ENCODE measurements around the gene KRT10.
"Not testable (repeated sequence)": the region's sequence is repeated elsewhere in the genome, so short reads cannot be mapped to it uniquely, and the experiment has no call there.

Gene KRT10

DNA sequence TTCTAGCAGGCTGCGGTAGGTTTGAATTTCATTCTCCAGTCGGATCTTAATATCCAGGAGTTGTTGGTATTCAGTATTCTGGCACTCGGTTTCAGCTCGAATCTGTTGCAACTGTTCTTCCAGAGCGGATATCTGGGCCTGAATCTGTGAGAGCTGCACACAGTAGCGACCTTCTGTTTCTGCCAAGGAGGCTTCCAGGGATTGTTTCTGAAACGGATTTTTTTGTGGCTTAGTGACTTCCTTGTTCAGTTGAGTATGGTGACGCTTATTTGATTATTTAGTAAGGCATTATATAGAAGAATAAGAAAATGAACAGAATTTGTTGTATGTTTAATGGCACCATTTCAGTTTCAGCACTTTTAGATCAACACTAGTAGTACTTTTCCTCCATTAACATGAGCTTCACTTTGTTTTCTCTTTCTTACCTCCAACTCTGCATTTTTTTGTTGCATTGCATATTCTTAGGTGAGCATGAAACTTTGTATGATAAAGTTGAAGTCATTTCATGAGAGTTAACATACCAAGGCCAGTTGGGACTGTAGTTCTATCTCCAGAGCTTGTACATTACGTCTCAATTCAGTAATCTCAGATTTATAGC is 2.8 kb downstream of the KRT10 start:
- Mint-ChIP-seq H3K27me3 (peaks cover 3% of the 10 kb centered on the region), H3K27ac (peak overlapping the region; percentile 77), H3K36me3 (peaks cover 25% of the 10 kb centered on the region), H3K4me3 (peak overlapping the region; percentile 82), H3K9me3 (peaks cover 8% of the 10 kb centered on the region), H3K4me1 (peaks cover 29% of the 10 kb centered on the region)

DNA sequence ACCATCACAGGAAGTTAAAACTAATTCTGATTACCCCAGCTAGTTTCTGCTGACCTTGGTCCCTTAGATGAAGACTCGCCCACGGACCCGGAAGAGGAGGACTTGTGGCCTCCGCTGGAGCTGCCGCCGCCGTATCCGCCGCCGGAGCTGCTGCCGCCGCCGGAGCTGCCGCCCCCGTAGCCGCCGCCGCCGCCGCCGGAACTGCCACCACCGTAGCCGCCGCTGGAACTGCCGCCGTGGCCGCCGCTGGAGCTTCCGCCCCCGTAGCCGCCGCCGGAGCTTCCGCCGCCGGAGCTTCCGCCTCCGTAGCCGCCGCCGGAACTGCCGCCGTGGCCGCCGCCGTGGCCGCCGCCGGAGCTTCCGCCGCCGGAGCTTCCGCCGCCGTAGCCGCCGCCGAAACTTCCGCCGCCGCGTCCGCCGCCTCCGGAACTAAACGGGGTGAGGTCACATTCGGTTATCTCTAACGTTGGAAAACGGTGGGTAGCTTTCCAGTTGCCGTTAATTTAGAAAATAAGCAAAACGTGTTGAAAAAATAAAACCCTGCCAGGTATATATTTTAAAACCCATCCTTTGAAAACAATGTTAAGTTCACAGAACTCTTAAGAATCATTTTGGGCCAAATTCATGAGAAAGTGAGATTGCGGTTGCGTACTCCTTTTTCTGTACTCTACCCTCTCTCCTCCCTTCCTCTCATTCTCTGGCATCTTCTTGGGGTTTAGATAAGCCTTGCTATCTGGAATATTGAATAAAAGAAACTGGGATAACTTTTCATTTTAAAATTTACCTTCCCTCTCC is 3.5 kb downstream of the KRT10 start:
- Mint-ChIP-seq H3K27me3 (peaks cover 8% of the 10 kb centered on the region), H3K4me1 (peaks cover 29% of the 10 kb centered on the region), H3K4me3 (peak overlapping the region; percentile 98), H3K9me3 (peaks cover 8% of the 10 kb centered on the region), H3K27ac (peak overlapping the region; percentile 95), H3K36me3 (peaks cover 26% of the 10 kb centered on the region)

DNA sequence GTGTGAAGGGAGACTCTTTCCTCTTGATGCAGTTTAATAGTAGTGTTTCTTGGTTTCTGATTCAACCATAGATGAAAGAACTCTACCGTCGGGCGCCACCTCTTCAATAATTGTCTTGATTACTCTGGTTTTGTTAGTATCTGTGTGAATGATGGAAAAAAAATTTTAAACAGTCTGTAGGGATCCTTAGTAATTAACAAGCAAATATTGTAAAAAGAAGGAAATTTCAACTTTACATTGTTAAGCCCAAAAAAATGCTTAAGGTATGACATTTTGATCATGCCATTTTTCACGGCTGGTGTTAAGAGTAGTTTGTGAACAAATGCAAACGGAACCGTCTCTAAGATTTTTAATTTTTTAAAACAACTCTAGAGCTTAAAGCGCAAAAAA is 4.1 kb downstream of the KRT10 start:
- Mint-ChIP-seq H3K27ac (peak overlapping the region; percentile 95), H3K4me3 (peak overlapping the region; percentile 98), H3K27me3 (peaks cover 11% of the 10 kb centered on the region), H3K36me3 (peaks cover 25% of the 10 kb centered on the region), H3K4me1 (peaks cover 26% of the 10 kb centered on the region), H3K9me3 (peaks cover 8% of the 10 kb centered on the region)

DNA sequence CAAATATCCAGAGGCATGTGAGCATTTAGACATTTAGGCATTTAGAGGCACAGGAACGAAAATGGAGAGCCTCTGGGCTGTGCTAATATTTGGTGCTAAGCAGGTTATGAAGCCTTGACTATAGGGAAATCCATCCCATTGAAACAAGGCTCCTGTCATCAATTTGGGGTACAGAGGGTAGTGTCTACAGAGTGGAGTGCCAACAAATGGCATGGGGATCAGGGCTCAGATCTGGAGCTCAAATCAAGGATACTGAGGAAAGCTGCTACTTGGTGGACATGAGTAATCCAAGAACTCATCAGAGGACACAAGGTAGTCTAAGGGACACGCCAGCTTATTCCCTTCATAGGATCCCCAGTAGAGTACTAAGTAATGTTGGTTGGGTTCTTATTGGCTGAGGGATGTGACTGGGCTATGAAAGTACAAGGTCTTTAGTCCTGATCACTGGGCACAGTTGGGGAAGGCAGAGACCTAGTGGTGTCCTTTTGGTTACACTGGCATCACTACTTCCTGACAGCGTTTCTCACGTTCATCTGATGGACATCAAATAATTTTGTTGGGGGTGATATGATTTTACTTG is 5.2 kb downstream of the KRT10 start:
- Mint-ChIP-seq H3K27ac (no peak overlapping the region), H3K4me3 (peak overlapping the region; percentile 69), H3K4me1 (peaks cover 26% of the 10 kb centered on the region), H3K27me3 (peaks cover 18% of the 10 kb centered on the region), H3K36me3 (peaks cover 25% of the 10 kb centered on the region), H3K9me3 (peaks cover 8% of the 10 kb centered on the region)

DNA sequence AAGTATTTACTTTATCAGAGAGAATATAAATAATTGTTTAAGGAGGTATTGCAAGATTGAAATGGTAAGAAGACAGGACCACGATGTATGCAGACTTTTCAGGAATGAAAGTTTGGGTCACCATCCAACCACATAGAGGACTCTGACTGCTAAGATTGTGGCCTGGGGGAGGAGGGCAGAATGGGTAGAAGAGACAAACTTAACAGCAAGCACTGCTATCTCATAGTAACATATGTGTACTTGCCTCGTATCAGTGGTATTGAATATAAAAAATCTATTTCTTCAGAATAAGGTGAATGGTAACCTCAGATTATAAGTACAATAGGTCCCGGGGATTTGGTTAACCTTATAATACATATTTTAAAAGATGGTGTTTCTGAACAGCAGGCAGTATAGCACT is 5.8 kb downstream of the KRT10 start:
- Mint-ChIP-seq H3K27ac (no peak overlapping the region), H3K4me3 (peak overlapping the region; percentile 69), H3K4me1 (peaks cover 26% of the 10 kb centered on the region), H3K36me3 (peaks cover 23% of the 10 kb centered on the region), H3K9me3 (peaks cover 8% of the 10 kb centered on the region), H3K27me3 (peaks cover 22% of the 10 kb centered on the region)

DNA sequence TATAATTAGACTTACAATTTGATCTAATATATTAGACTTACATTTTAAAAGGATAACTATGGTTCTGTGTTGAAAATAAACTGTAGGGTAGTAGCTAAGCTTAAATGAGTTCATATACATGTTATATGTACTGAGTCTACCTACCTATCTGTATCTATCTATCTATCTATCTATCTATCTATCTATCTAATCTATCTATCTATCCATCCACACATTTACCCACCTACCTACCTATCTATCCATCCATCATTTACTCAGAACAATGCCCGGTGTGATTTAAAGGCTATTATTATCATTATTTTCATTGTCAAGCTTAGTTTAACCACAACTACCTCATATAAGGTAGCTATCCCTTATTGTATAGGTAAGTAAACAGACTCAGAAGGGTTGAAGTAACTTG is 7.0 kb downstream of the KRT10 start:
- Mint-ChIP-seq H3K27me3 (peaks cover 29% of the 10 kb centered on the region), H3K4me3 (no peak overlapping the region), H3K9me3 (peaks cover 7% of the 10 kb centered on the region), H3K4me1 (peaks cover 26% of the 10 kb centered on the region), H3K36me3 (peaks cover 23% of the 10 kb centered on the region), H3K27ac (peak overlapping the region; percentile 26)

DNA sequence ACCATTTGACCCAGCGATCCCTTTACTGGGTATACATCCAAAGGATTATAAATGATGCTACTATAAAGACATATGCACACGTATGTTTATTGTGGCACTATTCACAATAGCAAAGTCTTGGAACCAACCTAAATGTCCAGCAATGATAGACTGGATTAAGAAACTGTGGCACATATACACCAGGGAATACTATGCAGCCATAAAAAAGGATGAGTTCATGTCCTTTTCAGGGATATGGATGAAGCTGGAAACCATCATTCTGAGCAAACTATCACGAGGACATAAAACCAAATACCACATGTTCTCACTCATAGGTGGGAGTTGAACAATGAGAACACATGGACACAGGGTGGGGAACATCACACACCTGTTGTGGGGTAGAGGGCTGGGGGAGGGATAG is 7.8 kb downstream of the KRT10 start:
- Mint-ChIP-seq H3K36me3 (peaks cover 21% of the 10 kb centered on the region), H3K27me3 (peaks cover 35% of the 10 kb centered on the region), H3K4me1 (peaks cover 19% of the 10 kb centered on the region)
- not testable (repeated sequence) for H3K9me3 Mint-ChIP-seq, H3K4me3 Mint-ChIP-seq, H3K27ac Mint-ChIP-seq

DNA sequence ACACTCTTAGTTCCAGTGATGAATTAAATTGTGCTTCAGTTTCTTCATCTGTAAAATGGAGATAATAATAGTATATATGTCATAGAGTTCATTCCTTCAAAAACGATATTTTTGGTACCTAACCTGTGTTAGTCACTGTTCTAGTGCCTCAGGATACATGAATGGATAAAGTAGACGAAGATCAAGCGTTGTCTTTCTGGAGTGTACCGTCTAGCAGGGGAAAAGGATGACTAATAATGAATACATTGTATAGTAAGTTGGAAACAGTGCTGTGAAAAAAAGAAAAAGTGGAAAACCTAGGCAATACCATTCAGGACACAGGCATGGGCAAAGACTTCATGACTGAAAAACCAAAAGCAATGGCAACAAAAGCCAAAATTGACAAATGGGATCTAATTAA is 8.6 kb downstream of the KRT10 start:
- Mint-ChIP-seq H3K4me1 (peaks cover 14% of the 10 kb centered on the region), H3K27ac (no peak overlapping the region), H3K4me3 (no peak overlapping the region), H3K36me3 (peaks cover 21% of the 10 kb centered on the region), H3K27me3 (peaks cover 40% of the 10 kb centered on the region), H3K9me3 (no peaks in the 10 kb centered on the region)

DNA sequence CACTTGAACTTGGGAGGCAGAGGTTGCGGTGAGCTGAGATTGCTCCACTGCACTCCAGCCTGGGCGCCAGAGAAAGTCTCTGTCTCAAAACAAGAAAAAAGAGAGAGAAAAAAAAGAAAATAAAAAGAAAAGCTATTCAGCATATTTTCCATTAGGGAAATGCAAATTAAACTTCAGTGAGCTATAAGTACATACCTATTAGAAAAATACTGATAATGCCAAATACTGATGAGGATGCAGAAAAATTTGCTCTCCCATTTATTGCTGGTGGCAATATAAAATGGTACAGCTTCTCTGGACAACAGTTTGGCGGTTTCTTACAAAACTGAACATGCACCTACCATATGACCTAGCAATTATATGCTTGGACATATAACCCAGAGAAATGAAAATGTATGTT is 9.8 kb downstream of the KRT10 start:
- Mint-ChIP-seq H3K36me3 (peaks cover 15% of the 10 kb centered on the region), H3K4me3 (no peak overlapping the region), H3K4me1 (peaks cover 7% of the 10 kb centered on the region), H3K27me3 (peaks cover 47% of the 10 kb centered on the region), H3K9me3 (no peaks in the 10 kb centered on the region), H3K27ac (no peak overlapping the region)

DNA sequence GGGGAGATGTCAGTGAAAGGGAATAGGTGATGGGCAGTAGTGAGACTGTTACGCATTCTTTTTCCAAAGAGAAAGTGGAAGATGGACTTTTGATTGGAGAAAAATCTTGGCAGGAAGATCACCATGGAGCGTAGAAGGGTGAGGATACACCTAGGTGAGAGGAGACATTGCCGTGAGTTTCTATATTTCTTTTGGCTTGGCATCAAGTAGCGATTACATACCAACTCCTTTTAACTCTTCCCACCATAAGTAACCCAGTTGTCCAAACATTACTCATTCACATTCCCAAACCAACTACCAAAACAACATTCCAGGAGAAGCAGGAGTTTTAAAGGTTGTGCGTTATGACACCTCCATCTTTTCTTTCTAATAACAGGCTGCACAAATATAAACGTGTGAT is 11.9 kb downstream of the KRT10 start:
- H3K27me3 Mint-ChIP-seq: peaks cover 52% of the 10 kb centered on the region
- H3K36me3 Mint-ChIP-seq: peaks cover 3% of the 10 kb centered on the region
- H3K9me3 Mint-ChIP-seq: no peaks in the 10 kb centered on the region

DNA sequence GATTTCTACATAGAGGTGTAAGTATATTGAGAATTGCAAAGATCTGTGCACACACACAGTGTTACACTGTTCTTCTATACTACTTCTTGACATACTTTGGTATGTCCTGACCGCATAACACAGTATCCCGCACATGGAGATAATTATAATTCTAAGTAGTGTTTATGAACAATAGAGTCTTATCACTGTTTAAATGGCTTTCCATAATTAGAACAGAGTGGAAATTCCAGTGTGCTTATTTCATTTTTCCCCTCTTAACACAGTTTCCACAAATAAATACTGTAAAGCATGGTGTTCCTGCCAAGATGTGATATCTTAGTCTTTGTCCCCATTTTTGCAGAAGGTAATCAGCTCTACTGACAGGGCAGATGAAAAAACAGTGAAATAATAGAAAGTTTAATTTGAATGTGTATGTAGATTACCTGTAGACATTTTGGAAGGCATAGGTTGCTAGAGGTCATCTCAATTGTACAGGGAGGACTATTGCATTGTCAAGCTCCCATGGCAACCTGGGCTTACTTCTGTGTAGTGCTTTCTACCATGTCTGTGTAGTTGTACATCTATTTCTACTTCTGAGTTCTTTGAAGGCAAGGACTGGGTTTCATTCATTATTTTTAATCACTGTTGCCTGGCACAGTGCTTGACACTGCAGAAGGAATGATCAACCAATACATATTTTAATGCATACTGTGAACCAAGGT is 12.5 kb downstream of the KRT10 start:
- H3K27me3 Mint-ChIP-seq: peaks cover 55% of the 10 kb centered on the region
- H3K4me1 Mint-ChIP-seq: no peaks in the 10 kb centered on the region
- no peak overlapping the region for H3K4me3 Mint-ChIP-seq
- no peaks in the 10 kb centered on the region for H3K9me3 Mint-ChIP-seq
- H3K36me3 Mint-ChIP-seq: peaks cover 2% of the 10 kb centered on the region
- H3K27ac Mint-ChIP-seq: no peak overlapping the region

More for the DNA sequence above, 11.9 kb downstream of the KRT10 start:
- Mint-ChIP-seq H3K4me3 (no peak overlapping the region), H3K27ac (no peak overlapping the region), H3K4me1 (no peaks in the 10 kb centered on the region)

DNA sequence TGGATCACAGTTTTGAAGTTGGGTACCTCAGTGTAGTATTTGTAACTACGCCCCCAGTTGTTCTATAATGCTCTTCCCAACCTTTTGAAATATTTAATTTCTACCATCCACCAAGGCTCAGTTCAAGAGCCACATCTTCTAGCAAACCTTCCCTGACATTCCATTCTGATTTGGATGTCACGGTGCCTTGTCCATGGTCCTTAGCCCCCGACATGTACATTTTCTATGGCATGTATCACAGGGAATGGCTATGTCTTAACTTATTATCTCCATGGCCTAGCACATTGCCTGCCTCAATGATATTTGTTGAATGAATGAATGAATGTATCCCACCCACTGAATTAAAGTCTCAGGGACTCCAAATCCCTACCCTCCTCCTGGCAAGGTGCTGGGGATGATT is 16.3 kb downstream of the KRT10 start:
- peak overlapping the region; percentile 46 for H3K27ac Mint-ChIP-seq
- no peaks in the 10 kb centered on the region for H3K36me3 Mint-ChIP-seq
- H3K9me3 Mint-ChIP-seq: no peaks in the 10 kb centered on the region
- H3K27me3 Mint-ChIP-seq: peaks cover 36% of the 10 kb centered on the region
- H3K4me1 Mint-ChIP-seq: peaks cover 3% of the 10 kb centered on the region
- H3K4me3 Mint-ChIP-seq: no peak overlapping the region

DNA sequence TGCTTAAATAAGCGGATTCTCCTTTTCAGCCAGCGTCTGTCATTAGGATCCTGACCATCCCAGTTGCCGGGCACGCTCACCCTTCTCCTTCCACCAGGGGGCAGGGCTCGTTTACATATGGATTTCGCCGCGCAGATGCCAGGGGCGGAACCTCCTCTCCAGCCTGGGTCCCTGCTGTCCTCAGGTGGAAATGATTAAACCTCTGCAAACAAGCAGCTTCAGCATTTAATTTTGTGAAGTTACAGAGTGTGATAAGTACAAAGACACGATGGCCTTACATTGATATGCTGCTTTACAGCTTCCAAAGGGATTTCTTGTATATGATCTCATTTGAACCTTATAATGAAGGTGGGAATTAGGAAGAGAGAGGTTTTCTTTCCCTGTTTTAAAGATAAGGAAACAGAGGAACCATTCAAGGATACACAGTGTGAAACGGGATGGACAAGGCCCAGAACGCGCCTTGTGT is 18.8 kb downstream of the KRT10 start:
- H3K27me3 Mint-ChIP-seq: peaks cover 25% of the 10 kb centered on the region

DNA sequence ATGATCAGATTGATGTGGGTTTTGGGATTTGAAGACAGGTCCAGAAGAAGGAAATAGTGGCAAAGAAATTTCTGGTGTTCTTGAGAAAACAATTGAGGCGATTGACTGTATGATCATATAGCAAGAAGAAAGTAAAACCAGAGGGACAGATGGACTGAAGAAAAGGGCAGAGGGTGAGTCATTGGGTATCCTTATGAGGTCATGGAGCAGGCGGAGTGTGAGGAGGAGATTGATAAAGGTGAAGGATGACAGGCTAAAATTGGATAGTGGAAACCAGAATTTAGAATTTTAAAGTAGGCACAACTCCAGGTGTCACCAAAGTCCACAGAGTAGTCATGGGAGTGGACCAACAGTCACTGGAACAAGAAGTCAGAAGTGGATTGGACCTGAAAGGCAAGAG is 21.3 kb downstream of the KRT10 start:
- Mint-ChIP-seq H3K4me1 (peaks cover 3% of the 10 kb centered on the region), H3K4me3 (no peak overlapping the region), H3K27ac (no peak overlapping the region), H3K36me3 (no peaks in the 10 kb centered on the region), H3K27me3 (peaks cover 19% of the 10 kb centered on the region), H3K9me3 (no peaks in the 10 kb centered on the region)

More for the DNA sequence above, 18.8 kb downstream of the KRT10 start:
- no peak overlapping the region for H3K4me3 Mint-ChIP-seq
- H3K27ac Mint-ChIP-seq: peak overlapping the region; percentile 20
- no peaks in the 10 kb centered on the region for H3K36me3 Mint-ChIP-seq
- no peaks in the 10 kb centered on the region for H3K9me3 Mint-ChIP-seq
- H3K4me1 Mint-ChIP-seq: peaks cover 3% of the 10 kb centered on the region

DNA sequence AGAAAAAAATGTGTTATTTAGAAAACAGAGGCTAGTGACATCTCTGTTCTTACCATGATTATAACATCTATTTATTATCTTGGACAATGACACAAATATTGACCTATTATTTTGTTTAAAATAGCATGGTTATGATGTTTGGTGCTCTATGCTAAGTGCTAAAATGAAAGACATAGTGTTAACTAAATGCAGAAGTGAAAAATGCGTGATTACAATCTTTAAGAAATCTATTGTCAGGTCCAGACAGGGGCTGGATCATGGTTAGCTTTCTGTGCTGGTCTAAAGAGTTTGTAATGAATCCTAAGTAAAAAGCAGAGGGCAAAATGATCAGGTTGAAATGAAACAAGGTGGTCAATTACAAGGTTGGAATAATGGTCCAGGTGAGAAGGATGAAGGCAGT is 22.0 kb downstream of the KRT10 start:
- Mint-ChIP-seq H3K4me3 (no peak overlapping the region), H3K9me3 (no peaks in the 10 kb centered on the region), H3K27me3 (peaks cover 23% of the 10 kb centered on the region)

More for the DNA sequence above, 22.0 kb downstream of the KRT10 start:
- Mint-ChIP-seq H3K36me3 (peaks cover 1% of the 10 kb centered on the region), H3K27ac (no peak overlapping the region), H3K4me1 (peaks cover 3% of the 10 kb centered on the region)

Data from activated naive CD4-positive, alpha-beta T cell treated with anti-CD3 and anti-CD28 coated beads, Interleukin-2, amount 50 U/mL, for 24 hours (primary cell).